Measurements from ENCODE around the gene ZFAND3. TPM values are rescaled to one million over a fixed set of nuclear protein-coding genes. Genes with fewer than 3 reads are reported as not detected.

Gene ZFAND3
- total RNA-seq, 1 donor from 2014 or later, result 81.8 TPM

GRCh38 chr6:37779902-37780628 is 39.5 kb upstream of the ZFAND3 start:
- TF ChIP-seq CTCF (IDR thresholded peaks at IDR 0.05; ENCODE audit: borderline replicate concordance), result no peak
- intact Hi-C loops (cut with micrococcal nuclease), result no loop called here
- DNase-seq, result no peak
- no peak overlapping the region for H3K27ac ChIP-seq (replicated peaks)
- no peaks in the 10 kb centered on the region for H3K36me3 ChIP-seq
- peaks cover 20% of the 10 kb centered on the region for H3K4me1 ChIP-seq
- H3K4me3 ChIP-seq, result no peak overlapping the region
- H3K27me3 ChIP-seq (ENCODE audit: low read depth), result peaks cover 38% of the 10 kb centered on the region
- no peaks in the 10 kb centered on the region for H3K9me3 ChIP-seq (replicated peaks)

GRCh38 chr6:37781788-37782187 is 37.7 kb upstream of the ZFAND3 start:
- H3K27me3 ChIP-seq (ENCODE audit: low read depth), result peaks cover 44% of the 10 kb centered on the region
- intact Hi-C loops (cut with micrococcal nuclease), result no loop called here
- TF ChIP-seq CTCF (IDR thresholded peaks at IDR 0.05; ENCODE audit: borderline replicate concordance), result no peak

GRCh38 chr6:37783025-37783855 is 36.3 kb upstream of the ZFAND3 start:
- H3K27me3 ChIP-seq (ENCODE audit: low read depth), result peaks cover 37% of the 10 kb centered on the region
- peak overlapping the region; percentile 68 for H3K4me3 ChIP-seq
- intact Hi-C loops (cut with micrococcal nuclease), result no loop called here
- no peak overlapping the region for H3K27ac ChIP-seq (replicated peaks)
- no peaks in the 10 kb centered on the region for H3K9me3 ChIP-seq (replicated peaks)
- H3K4me1 ChIP-seq, result peaks cover 20% of the 10 kb centered on the region
- no peaks in the 10 kb centered on the region for H3K36me3 ChIP-seq
- DNase-seq, result peak; percentile 22
- no peak for TF ChIP-seq CTCF (IDR thresholded peaks at IDR 0.05; ENCODE audit: borderline replicate concordance)

More at GRCh38 chr6:37781788-37782187, 37.7 kb upstream of the ZFAND3 start:
- H3K36me3 ChIP-seq, result no peaks in the 10 kb centered on the region
- H3K4me3 ChIP-seq, result no peak overlapping the region
- no peaks in the 10 kb centered on the region for H3K9me3 ChIP-seq (replicated peaks)
- no peak for DNase-seq
- no peak overlapping the region for H3K27ac ChIP-seq (replicated peaks)
- peaks cover 20% of the 10 kb centered on the region for H3K4me1 ChIP-seq

- Histone ChIP-seq H3K9me3 (replicated peaks) (no peaks in the 10 kb centered on the region), H3K4me3 (peak overlapping the region; percentile 68), H3K27ac (replicated peaks) (no peak overlapping the region), H3K4me1 (peaks cover 20% of the 10 kb centered on the region), H3K36me3 (no peaks in the 10 kb centered on the region), H3K27me3 (ENCODE audit: low read depth) (peaks cover 30% of the 10 kb centered on the region)
- peak; percentile 25 for DNase-seq
- TF ChIP-seq CTCF (IDR thresholded peaks at IDR 0.05; ENCODE audit: borderline replicate concordance), result peak; percentile 10
- intact Hi-C loops (cut with micrococcal nuclease), result no loop called here
Observed at GRCh38 chr6:37783856-37784584, 35.5 kb upstream of the ZFAND3 start.

GRCh38 chr6:37784585-37784967 is 35.0 kb upstream of the ZFAND3 start:
- Histone ChIP-seq H3K9me3 (replicated peaks) (no peaks in the 10 kb centered on the region), H3K27me3 (ENCODE audit: low read depth) (peaks cover 30% of the 10 kb centered on the region), H3K27ac (replicated peaks) (no peak overlapping the region), H3K36me3 (no peaks in the 10 kb centered on the region), H3K4me1 (peaks cover 20% of the 10 kb centered on the region), H3K4me3 (peak overlapping the region; percentile 68)
- intact Hi-C loops (cut with micrococcal nuclease), result no loop called here
- TF ChIP-seq CTCF (IDR thresholded peaks at IDR 0.05; ENCODE audit: borderline replicate concordance), result no peak
- no peak for DNase-seq
